Colonic mucosa (tissue), 4 donors: Measurements from ENCODE around the gene PCID2. TPM values are rescaled to one million over a fixed set of nuclear protein-coding genes. Genes with fewer than 3 reads are reported as not detected.

Experiments used
- DNase-seq: peaks from one replicate; pipeline ENCODE4 v3.0.0-alpha.2; 2020
- H3K27ac ChIP-seq: fragments of 200-600 bp; one replicate; pipeline ENCODE4 v1.8.0; 2021
- H3K27me3 ChIP-seq: fragments of 200-600 bp; one replicate; pipeline ENCODE4 v1.8.0; 2021
- H3K36me3 ChIP-seq: fragments of 200-600 bp; one replicate; pipeline ENCODE4 v1.8.0; 2021
- H3K4me1 ChIP-seq: fragments of 200-600 bp; one replicate; pipeline ENCODE4 v1.8.0; 2021; ENCODE audit warnings: mild to moderate bottlenecking
- H3K4me3 ChIP-seq: fragments of 200-600 bp; one replicate; pipeline ENCODE4 v1.8.0; 2021
- H3K9ac ChIP-seq, 2 donors: one replicate each; pipeline ENCODE4 v1.7.0; 2013; ENCODE audit warnings: control low read depth in 2 of 2, low read depth in 2 of 2, low read length in 2 of 2
- H3K9me3 ChIP-seq: fragments of 200-600 bp; one replicate; pipeline ENCODE4 v1.8.0; 2021
- CTCF ChIP-seq: fragments of 200-600 bp; IDR thresholded peaks from one replicate; pipeline ENCODE4 v1.8.0; 2022; ENCODE audit warnings: antibody characterized with exemption, mild to moderate bottlenecking
- intact Hi-C: fragments of 100-400 bp; cut with DNase I; formaldehyde crosslinking; loops from one replicate; pipeline ENCODE4 v1.14.1; 2022
- total RNA-seq, 2 donors: library from RNA; stranded (reverse); fragmentation: NEBNext Ultra II Directional in 1 of 2; extraction: Animal tissue kit (Norgen Biotek cat#: 25700) in 1 of 2; gene quantifications; one replicate each; pipeline ENCODE4 v1.2.1, GENCODE V29; 2021
- donor health status: healthy.
- donor health status: DM: no; HTN: no; CAD: no.
- donor health status: DM: no; HTN: no; CAD: no.

Gene PCID2
- total RNA-seq, 2 donors from 2014 or later, result 23.4 to 40.2 TPM

- intact Hi-C loops, result no loop called here
- H3K9me3 ChIP-seq, result no peaks in the 10 kb centered on the region
- no peak for TF ChIP-seq CTCF
- H3K4me1 ChIP-seq, result no peaks in the 10 kb centered on the region
- H3K9ac ChIP-seq, result no peak overlapping the region
- H3K36me3 ChIP-seq, result no peaks in the 10 kb centered on the region
- no peaks in the 10 kb centered on the region for H3K27me3 ChIP-seq
- DNase-seq, result no peak
- H3K27ac ChIP-seq, result no peak overlapping the region
- H3K4me3 ChIP-seq, result no peak overlapping the region
These were observed 23.1 kb upstream of the PCID2 start for GRCh38 chr13:113231306-113232207.

- no peak for TF ChIP-seq CTCF
- no peaks in the 10 kb centered on the region for H3K4me1 ChIP-seq
- intact Hi-C loops, result no loop called here
- DNase-seq, result no peak
- H3K27ac ChIP-seq, result no peak overlapping the region
- H3K9ac ChIP-seq, result no peak overlapping the region
- no peak overlapping the region for H3K4me3 ChIP-seq
- H3K9me3 ChIP-seq, result no peaks in the 10 kb centered on the region
- H3K36me3 ChIP-seq, result no peaks in the 10 kb centered on the region
- no peaks in the 10 kb centered on the region for H3K27me3 ChIP-seq
These were observed 21.3 kb upstream of the PCID2 start for GRCh38 chr13:113229791-113230190.

- intact Hi-C loops, result no loop called here
- Histone ChIP-seq H3K4me3 (no peak overlapping the region), H3K9me3 (no peaks in the 10 kb centered on the region), H3K27me3 (no peaks in the 10 kb centered on the region), H3K4me1 (no peaks in the 10 kb centered on the region), H3K27ac (no peak overlapping the region), H3K9ac (no peak overlapping the region), H3K36me3 (no peaks in the 10 kb centered on the region)
- no peak for TF ChIP-seq CTCF
- no peak for DNase-seq
These were observed 20.7 kb upstream of the PCID2 start for GRCh38 chr13:113229161-113229560.

GRCh38 chr13:113226873-113227450 is 18.5 kb upstream of the PCID2 start:
- H3K27me3 ChIP-seq, result no peaks in the 10 kb centered on the region
- H3K27ac ChIP-seq, result no peak overlapping the region
- H3K36me3 ChIP-seq, result no peaks in the 10 kb centered on the region

GRCh38 chr13:113225515-113225914 is 17.0 kb upstream of the PCID2 start:
- DNase-seq, result no peak
- intact Hi-C loops, result no loop called here
- Histone ChIP-seq H3K4me3 (no peak overlapping the region), H3K9me3 (no peaks in the 10 kb centered on the region), H3K9ac (no peak overlapping the region), H3K27me3 (no peaks in the 10 kb centered on the region), H3K27ac (no peak overlapping the region), H3K36me3 (no peaks in the 10 kb centered on the region), H3K4me1 (no peaks in the 10 kb centered on the region)
- no peak for TF ChIP-seq CTCF

More at GRCh38 chr13:113226873-113227450, 18.5 kb upstream of the PCID2 start:
- intact Hi-C loops, result no loop called here
- no peak overlapping the region for H3K4me3 ChIP-seq
- H3K4me1 ChIP-seq, result no peaks in the 10 kb centered on the region
- no peak for DNase-seq
- TF ChIP-seq CTCF, result no peak
- no peak overlapping the region for H3K9ac ChIP-seq
- no peaks in the 10 kb centered on the region for H3K9me3 ChIP-seq
